KG1 (cell line): Measurements from ENCODE around the gene PTPRK.

Source experiments
- DNase-seq: peaks from one replicate; lab custom pipeline; 2025; lab: John Stamatoyannopoulos, UW

PTPRK gene

DNA sequence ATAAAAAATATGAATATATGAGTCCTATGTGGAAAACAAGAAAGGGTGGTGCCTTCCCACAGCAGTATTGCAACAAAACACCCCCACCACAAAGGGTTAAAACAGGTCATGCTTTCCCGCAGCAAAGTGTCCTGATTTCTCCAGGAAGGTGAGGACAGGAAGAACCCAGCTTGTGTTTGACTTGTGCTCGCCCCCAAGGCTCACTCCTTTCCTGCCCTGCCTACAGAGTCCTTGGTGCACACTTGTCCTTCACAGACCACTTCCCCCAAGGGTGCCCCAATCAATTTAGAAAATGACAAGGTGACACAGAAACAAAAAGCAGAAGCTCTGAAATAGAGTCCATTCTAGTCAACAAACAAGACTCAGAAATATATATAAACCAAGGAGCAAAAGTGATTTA is 237.4 kb downstream of the PTPRK start:
- DNase-seq: no peak

DNA sequence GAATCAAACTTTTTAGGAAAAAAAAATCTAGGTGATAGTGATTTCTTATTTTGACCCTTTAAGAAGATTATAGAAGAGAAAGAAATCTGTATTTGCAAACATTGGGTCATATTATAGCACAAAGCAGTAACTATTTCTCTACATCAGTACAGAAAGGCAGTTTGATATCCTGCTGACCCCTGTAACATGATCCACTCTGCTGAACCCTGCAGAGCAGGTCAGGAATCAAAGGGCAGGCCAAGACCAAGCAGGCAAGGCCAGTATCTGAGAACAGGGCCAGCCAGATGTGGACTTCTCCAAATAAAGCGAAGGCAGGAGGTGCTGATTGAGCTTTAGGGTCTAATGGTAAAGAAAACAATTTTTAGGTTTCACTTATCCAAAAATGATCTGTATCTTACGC is 239.4 kb downstream of the PTPRK start:
- no peak for DNase-seq

DNA sequence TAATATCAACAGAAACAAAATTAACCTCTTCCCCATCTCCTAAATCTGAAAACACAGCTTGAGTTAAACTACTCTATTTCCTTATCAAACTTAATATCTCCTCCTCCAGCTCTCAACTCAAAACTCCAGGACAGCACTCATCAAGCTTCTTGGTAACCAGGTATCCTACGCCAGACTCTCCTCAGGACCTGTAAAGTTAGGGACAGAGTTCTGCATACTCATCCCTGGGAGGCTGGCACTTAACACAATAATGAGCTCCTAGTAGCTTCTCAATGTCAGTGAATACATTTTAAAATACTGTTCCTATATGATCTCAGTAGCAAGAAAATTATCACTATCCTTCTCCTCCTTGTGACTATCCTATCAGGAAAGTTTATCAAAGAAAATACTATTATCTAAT is 240.3 kb downstream of the PTPRK start:
- no peak for DNase-seq

DNA sequence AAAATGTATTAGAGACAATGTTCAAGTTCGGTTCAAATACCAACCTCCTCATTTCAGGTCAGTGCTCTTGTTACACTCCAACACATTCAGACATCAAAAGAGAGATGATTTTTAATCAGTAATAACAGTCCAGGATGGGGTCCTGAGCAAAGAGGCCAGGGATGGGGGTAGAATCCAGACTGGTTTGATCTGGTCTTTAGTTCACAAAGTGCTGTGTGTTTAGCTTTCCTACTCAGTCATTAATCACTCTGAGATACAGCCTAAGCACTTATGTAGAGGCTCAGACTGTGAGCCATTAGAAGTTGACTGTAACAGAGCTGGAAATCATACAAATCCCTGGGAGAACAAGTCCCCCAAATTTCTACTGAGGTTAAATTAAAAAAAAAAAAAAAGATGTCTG is 241.6 kb downstream of the PTPRK start:
- DNase-seq: no peak

DNA sequence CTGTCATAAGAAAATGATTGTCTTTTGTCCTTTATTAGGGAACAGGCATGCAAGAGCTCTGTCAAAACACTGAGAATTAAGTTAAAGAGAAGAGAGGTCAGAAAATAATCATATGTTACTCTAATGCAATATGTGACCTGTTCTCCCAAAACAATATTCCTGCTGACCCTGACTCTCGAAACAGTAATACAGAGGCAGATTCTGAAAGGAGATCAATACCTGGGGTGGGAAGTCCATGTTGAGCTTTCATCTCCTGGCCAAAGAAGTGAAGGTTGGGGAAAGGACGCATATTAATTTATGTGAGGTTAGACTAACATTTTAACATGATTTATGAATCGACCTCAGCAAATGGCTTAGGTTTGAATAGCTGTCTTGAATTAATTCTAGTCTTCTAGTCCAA is 243.0 kb downstream of the PTPRK start:
- no peak for DNase-seq

DNA sequence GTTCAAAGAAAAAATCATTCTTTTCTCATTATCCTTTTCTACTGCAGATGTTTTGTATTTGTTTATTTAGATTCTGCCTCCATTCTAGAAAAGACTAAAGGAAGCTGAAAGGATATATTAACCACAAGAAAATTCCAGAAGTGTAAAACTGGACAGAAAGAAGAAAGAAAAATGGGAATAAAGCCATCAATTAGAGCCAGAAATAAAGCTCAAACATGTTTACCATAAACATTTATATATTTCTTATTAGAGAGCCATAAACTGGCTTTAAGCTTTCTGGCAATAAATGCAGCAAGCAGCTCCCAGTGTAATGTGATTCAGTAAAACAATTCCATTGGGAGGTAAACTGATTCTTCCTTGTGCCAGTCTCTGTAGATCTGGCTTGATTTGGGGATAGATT is 244.1 kb downstream of the PTPRK start:
- no peak for DNase-seq

DNA sequence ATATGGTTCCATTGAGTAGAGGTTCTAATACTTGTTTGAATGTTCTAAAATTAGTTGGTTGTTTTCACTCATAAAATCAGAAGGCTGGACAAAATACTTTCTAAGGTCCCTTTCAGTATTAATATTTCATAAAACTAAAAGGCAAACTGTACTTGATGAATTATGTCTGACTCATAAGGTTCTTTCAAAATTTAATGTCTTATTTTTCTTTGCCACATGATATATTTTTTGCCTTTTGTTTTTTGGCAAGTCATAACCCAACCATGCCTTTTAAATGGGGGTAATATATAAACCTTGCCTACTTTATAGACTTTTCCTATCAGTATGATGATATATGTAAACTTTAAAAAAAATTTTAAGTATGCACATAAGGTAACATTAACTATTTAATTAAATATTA is 244.7 kb downstream of the PTPRK start:
- DNase-seq: no peak

DNA sequence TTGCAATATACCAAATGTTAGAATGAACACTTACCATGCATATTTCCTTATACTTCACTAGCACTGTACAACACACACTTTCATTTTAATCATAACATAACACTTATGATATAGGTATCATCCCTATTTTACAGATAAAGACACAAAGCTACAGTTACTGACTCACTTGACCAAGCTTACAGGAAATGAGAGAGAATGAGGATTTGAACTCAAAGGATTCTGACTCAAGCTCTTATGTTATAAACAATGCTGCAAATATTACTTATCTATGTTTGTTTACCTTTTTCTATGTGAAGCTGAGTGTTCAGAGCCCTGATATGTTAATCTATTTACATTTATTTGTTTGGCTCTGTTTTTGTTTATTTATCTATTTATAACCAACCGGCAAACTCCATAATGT is 245.4 kb downstream of the PTPRK start:
- no peak for DNase-seq

DNA sequence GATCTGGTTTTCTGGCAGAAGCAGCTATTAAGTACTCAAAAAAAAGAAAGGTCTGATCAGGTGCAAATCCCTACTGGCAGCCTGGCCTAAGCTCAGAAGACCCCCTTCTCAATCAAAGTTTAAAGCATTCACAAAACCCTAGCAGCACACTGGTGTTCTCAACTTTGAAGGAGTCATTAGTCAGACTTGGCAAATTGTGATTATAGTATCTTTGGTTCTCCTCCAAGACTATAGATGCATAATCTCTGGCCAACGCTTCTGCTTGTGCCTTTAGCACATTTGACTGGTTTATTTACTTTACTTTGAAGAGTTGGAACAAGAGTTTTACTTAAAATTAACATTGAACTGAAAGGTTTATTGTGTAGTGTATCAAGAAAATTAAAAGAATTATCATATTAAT is 248.9 kb downstream of the PTPRK start:
- DNase-seq: no peak

DNA sequence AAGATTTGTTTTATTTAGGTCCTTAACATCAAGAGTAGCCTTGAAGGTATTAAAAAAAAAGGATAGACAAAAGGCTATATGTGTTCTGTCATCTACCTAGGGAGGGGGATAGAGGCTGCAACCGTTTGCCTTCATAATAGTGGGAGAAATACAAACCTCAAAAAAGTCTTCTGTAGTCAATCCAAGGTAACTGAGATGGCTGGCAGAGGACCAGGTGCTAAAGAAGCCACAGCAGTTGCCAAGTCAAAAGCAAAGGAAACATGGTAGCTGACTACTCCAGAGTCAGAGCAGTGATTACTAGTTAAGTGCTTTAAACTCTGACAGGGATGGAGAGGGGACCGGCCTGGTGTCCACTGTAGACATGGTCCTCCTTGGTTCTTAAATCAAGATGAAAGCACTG is 249.4 kb downstream of the PTPRK start:
- DNase-seq: no peak

DNA sequence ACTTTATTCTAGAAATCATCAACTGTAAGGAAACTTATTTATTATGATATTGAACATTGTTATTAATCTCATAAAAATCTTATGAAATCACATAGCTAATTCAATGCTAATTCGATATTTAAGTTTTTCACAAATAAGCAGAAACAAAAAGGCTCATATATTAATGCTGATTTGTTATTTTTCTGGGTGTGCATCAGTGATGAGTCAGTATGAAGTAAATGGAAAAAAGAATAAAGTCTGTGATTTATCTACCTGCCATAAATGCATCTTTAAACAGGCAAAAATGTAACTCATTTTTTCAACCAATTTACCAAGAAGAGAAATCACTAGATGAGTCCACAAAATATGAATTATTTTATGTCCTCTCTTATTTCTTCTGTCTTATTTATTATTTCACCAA is 253.5 kb downstream of the PTPRK start:
- no peak for DNase-seq

DNA sequence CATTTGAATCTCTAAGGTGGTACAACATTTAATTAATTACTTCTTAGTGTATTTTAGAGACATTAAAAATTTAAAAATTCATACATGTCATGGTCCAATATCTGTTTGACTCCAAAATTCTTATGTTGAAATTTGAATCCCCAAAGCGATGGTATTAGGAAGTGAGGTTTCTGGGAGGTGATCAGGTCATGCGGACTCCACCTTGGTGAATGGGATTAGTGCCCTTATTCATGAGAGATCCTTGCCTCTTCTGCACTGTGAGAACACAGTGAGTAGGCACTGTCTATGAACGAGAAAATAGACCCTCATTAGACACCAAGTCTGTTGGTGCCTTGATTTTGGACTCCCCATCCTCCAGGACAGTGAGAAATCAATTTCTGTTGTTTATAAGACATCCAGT is 254.7 kb downstream of the PTPRK start:
- DNase-seq: no peak

DNA sequence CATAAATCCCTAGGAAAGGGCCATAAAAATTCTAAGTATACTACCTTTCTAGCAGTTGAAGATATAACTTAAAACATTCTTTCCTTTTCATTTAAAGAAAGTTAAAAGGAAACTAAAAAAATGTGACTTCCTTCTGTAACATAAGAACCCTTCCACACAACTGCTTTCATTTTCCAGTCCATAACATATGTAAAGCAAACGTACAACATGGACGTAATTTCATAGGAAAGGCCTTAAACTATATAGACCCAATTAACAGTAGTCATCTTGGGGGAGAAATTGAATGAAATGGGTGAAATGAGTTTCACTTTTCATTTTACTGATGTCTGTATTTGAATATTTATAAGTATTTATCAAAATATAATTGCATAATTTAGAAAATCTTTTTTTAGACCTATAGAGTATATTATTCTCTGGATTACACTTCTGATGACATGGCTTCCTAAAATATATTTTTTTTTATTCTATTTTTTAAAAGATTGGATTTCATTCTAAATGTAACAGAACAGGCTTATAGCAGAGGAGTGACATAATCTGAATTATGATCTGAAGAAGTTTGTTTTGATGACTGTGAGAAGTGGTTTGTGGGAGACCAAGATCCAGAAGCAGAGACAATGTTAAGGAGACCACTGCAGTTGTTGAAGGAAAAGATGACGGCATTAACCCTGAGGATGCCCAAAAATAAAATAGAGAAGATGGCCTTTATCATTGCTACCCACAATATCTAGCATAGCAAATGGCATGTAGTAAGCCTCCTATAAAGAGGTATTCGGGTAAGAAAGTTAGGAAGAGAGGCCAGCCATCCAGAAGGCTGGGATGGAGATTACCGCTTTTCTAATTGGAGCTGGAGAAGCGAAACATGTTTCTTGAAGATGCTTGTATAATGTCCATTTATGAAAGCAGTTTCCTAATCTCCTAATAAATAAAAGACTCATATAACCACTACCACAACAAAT is 260.4 kb downstream of the PTPRK start:
- no peak for DNase-seq

DNA sequence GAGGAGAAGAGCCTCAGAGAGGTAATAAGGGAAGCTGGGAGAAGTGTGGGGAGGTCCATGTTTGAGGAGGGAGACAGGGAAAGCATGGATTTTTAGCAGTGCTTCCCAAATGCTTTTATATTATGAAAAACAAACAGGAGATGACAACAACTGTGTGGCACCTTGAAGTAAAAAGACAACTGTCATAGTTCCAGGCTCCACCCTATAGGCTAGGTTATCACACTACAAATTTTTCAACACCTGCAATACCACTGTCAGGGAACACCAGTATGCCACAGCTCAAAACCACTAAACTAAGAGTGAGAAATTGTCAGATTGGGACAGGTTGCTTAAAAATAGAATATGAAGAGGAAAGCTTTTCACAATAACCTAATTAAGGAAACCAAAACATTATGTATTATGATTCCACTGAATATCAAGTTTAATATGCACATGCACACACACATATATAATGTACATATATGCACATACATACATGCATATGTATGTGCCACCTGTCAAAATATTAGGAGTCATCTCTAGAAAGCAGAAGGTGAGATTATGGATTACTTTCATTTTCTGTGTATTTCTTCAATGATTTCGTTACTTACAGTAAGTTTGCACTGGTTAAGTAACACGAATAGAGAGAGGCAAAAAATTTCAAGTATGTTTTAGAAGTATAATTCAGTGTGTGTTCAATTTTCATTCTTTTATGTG is 261.2 kb downstream of the PTPRK start:
- DNase-seq: no peak

DNA sequence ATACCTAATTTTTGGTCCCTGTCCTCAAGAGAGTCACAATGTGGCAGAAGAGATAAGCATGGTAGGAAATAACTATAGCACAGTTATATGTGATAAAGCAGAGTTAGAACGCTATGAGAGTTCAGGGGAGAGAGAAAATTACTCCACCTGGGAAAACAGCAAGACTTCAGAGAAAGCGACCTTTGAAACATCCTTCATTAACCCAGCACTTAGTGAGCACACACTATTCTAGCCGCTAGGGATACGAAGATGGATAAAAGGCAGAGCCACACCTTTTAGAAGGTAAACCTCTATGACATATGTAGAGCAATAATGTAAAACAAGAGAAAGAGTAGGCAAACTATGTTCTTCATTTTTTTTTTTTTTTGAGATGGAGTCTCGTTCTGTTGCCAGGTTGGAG is 264.3 kb downstream of the PTPRK start:
- DNase-seq: no peak

DNA sequence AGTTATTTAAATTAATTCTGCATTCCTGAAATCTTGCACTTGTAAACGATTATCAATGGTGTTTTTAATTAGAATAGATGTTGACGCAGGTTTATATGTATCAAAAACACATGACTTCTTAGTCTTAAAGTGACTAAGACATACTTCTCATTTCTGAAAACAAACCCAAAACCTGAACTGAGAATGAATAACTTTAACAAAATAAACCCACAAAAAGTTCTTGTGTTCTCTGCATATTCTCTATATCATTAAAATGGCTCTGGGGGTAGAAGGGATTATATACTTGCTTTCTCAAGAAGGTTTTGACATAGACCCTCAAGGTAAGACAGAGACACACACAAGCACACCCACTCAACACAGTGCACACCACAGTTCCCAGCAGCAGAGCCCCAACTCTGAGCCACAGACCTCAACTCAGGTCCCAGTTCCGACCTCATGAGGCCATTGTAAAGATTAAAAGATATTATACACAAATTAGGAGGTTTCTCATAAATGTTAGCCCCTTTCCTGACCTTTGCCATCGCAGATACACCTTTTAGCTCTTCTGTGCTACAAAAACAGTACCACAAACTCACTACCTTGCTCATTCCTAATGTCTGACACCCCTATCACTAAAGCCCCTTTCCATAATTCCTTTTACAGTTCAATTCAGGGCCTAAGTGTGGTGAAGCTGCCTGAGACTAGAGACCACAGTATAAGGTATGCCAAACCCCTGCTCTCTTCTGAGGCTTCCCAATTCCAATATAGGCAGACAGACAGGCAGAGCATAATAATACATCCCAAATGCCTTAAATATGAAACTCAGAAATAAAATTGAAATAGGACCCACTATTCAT is 267.8 kb downstream of the PTPRK start:
- no peak for DNase-seq

DNA sequence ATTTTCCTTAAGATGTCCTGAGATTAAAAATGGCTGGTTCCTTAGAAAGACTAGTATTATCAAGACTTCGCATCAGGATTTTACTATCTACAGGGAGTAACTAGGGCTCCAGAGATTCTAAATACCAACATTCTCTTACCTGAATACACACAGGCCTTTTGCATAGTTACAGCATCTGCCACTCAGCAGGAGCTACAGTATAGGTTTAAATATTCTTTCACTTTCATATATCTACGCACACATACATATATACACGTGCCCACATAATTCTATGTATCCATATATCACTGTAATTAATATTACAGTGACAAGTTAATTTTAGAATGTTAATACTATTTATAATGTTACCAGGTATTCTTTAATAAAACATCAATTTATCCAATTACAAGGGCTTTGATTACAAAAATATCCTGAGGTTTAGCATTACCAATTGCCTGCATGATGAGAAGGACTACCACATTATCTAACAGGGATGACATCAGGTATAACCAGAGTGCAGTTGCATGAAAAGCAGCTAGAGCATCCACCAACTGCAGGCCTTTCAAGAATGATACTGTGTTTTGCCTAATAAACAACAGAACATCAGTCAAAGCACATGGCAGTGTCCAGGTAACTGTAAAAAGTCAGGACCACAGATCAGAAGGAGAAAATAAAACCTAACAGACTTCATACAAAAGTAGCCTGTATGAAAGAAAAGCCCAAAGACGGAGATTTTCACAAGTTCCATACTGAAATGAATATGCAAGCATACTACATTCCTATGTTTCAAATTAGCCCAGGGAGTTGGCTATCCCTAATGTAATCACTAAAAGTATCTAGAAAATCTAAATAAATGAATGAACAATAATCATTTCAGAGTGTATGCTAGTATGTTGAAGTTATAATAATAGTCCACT is 268.7 kb downstream of the PTPRK start:
- DNase-seq: no peak

DNA sequence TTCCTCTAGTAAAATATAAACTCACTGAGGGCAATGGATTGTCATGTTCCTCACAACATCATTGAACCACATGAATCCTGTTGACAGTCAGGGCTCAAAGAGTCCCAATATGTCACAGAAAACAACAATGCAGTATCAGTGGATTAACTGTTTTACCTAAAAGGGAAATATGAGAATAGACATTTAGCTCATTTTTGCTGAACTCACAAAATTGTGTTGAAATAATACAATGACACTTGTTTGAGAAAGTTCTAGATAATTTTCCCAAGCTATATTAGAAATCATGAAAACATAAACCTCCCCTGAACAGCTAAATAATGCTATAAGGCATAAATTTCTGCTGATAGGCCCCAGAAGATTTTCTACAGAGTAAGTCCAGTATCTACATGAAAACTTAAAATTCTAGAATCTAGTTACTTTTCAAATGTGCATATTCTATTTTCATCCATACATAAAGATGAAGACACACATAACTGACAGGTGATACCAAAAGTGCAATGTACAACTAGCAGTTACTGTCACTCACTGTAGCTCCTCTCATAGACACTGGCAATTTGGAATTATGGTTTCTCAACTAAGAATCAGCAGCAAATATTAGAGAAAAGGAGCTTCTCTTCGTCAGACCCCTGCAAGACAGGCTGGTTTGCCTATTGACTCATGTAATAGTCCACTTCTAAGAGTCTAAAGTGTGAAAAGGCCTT is 269.9 kb downstream of the PTPRK start:
- no peak for DNase-seq

DNA sequence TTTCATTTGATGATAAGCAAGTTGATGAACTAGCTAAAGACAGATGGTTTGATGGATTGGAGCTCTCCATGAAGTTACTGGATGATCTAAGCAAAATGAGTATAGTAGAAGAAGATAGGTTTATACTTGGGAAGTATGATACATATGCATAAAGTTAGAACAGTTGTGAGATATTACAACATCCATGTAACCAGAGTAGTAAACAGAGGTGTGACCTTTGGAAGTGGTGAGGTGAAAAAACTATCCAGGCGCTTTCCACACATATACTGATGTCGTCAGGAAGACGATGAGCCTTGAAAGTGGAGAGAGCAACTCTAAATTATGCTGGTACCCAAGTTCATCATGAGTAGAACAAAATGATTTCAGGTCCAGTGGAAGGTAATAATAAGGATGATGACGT is 271.0 kb downstream of the PTPRK start:
- no peak for DNase-seq

DNA sequence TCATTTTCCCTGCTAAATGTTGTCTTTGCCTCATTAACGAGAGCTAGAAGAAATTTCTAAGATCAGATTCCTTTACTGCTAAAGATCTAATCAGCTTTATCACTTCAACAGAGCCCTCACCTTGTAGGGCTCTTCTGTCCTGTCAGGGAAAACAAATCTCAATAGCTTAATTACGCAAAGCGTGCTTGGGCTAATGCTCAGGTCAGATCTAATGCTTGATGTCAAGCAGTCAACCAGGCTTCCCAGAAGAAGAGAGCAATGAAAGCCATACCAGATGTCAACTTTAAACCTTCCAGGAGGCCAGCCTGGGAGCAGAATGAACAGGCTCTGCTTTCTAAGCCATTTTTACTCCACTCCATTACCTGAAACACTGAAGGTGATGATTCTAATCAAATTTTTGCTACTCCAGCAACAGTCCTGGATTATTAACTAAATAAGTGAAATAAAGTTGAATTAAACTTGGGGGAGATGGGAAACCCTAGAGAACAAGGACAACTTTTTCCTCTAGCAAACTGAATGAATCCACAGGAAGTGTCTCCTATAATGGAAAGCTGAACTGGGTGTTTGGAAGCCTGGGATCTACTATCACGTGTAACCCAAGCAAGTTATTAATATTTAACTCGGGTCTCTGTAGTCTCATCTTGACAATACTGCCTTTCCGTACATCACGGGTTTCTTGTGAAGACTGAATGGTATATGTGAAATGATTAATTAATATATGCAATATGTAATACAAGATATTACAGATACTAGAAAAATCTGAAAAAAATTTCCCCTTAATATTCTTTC is 273.7 kb downstream of the PTPRK start:
- DNase-seq: no peak
